NCI-H345 treated with DMSO at 0.1 percent for 48 hours (cell line): ENCODE data around the gene QRICH2.
A peak's percentile ranks its signal among the peaks of the same experiment; 100 is the strongest.
"Not testable (repeated sequence)": the region's sequence is repeated elsewhere in the genome, so short reads cannot be mapped to it uniquely, and the experiment has no call there.

Experiments used
- DNase-seq: peaks from one replicate; lab custom pipeline; 2025; ENCODE audit not compliant: unreplicated experiment; lab: John Stamatoyannopoulos, UW

QRICH2 gene

DNA sequence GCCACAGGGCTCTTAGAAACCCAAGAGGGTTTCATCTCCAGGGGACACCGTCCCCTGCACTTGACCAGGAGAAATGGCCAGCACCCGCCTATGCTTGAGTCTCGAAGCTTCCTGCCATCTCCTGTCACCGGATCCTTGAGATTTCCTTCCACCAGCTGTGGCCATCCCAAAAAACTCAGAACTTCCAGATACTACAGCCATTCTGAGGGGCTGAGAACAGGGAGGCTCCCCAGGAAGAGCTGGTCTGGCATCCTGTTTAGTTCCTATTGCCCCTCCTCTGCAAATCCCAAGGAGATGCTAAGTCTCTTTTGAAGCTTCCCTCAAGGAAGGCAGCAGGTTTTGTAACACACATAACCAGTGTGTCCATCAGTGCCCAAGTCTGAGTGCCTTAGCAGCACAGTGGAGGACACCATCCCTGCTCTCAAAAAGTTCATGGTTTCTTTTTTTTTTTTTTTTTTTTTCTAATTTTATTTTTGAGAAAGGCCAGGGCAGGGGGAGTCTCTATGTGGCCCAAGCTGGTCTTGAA lies 41.0 kb downstream of the QRICH2 start:
- no peak for DNase-seq

DNA sequence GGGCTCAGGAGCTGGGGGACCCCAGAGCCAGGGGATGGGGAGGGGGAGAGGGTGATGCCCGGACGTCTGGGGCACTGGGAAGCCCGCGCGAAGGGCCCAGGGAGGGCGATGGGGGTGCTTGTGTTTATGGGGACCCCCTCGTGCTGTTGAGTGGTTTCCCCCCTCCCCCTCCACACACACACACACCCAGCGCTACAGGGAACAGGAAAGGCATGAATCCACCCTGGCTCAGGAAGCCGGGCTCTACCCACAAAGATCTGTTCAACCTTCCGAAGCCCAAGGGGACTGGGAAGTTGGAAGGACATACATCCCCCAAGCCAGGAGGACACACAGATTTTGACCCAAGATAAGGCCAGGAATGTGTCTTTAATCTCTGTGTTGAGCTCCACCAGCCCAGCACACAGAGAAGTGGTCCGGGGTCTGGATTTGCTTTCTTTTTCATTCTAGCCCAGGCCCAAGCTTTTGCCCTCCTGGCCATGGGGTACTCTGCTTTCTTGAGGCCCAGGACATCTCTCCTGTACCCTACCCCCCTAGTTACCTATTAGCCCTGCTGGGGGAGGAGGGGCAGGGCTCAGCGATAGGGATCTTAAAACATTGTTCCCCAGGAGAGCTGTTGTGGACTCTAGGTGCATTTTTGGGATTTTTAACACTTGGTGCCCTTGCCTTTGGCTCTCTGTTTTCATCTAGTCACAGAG lies 41.7 kb downstream of the QRICH2 start:
- DNase-seq = no peak

DNA sequence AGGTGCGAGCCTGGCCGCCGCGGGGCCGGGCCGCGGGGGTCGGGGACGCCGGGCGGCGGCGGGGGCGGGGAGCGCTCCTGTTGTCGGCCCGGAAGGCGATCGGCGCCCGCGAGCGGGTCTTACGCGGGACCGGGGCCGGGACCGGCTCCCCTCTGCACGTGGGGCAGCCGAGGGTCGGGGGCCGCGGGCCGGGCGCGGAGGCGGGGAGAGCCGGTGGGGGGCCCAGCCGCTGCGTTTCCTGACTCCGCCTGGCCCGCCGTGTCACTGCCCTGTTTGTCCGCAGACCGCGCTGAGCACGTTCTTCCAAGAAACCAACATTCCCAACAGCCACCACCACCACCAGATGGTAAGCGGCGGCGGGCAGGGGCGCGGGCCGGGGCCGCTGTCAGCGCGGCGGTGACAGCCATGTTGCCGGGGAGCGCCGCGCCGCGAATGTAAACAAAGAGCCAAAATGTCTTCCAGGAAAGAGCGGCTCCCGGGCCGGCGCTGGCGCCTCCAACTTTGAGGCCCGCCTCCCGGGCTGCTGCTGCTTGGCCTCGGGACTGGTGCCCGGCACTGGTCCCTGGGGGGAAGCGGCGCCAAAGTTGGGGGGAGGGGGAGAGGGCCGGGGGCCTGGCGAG lies 42.3 kb downstream of the QRICH2 start:
- DNase-seq = peak; percentile 12

DNA sequence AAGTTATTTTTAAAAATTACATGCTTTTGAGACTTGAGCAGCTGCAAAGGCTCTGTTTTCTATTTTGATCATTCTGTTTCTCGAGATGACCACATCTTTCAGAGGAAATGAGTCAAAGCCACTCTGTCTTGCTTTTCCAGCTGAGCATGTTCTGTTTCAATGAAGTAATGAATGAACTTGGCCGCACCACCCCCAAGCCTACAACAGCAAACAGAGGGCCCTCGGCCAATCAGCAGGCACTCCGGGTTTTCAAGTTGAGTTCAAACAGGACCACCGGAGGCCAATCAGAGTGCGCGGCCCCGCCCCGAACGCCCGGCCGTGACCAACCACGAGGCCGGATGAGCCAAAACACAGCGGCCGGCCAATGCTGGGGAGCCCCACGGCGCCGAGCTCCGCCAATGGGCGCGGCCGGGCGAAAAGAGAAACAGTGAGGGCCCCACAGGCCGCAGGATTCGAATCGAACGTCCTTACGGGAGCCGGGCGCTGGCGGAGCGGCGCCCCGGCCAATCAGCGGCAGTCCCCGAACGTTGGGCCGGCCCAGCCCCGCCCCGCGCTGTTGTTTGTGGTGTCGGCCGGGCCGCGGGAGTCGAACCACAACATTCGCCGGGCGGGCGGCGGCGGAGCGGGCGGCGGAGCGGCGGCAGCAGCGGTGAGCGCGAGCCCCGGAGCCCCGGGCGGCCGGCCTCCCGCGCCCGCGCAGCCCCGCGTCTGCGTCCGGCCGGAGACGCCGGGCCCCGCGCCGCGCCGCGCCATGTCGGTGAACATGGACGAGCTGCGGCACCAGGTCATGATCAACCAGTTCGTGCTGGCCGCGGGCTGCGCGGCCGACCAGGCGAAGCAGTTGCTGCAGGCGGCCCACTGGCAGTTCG lies 43.1 kb downstream of the QRICH2 start, which contains the start of gene UBALD2:
TSS of gene UBALD2 (plus strand) at position 594 of the 869 bp plus-strand sequence. CDS start at position 752, 158 bp downstream.
- peak; percentile 97 for DNase-seq

DNA sequence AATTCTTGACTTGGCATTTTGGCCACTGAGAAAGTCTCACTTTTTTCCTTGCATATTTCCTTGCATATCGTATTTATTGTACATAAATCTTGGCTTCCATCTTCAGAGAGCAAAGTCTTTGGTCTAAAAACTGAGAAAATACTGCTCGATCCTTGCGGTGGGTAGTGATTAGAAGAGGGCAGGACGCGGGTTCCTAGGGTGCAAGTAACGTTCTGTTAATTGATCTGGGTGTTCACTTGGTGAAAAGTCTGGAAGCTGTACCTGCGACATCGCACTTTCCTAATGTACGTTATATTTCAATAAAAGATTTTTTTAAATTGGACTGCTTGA lies 43.7 kb downstream of the QRICH2 start:
- no peak for DNase-seq

DNA sequence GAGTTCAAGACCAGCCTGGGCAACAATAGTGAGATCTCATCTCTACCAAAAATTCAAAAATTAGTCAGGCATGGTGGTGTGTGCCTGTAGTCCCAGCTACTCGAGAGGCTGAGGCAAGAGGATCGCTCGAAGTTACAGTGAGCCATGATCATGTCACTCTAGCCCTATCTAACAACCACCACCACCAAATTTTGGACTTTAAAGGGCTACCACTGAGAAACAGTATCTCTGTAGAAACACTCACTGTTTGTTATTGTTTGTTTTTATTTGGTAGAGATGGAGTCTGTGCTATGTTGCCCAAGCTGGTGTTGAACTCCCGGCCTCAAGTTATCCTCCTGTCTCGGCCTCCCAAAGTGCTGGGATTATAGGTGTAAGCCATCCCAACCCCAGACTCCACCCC lies 44.2 kb downstream of the QRICH2 start:
- no peak for DNase-seq

DNA sequence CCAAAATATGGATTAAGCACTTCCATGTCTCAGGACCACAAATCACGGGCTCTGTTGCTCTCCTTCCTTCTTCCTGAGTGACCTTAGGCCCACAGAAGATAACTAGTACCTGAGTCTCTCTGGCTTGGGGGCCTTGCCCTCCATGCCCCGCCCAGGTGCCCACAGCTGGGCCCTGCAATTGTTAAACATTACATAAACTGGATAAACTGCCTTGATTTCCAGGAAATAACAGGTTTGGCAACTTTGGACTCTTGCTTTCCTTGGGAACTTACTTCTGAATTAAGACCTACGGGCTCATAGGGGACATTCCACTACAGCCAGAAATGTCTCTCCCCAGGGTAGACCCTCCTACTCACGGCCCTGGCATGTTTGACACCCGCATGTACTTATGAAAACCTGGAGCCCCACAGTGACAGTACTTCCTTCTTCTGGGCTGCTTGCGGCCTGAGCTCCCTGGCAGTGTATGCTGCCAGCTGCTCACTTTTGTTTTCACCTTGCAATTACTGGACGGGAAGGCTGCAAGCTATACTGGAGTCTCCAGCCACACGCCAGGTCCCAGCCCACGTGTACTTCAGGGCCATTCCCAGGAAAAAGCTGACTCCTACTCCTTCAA lies 45.2 kb downstream of the QRICH2 start:
- no peak for DNase-seq

DNA sequence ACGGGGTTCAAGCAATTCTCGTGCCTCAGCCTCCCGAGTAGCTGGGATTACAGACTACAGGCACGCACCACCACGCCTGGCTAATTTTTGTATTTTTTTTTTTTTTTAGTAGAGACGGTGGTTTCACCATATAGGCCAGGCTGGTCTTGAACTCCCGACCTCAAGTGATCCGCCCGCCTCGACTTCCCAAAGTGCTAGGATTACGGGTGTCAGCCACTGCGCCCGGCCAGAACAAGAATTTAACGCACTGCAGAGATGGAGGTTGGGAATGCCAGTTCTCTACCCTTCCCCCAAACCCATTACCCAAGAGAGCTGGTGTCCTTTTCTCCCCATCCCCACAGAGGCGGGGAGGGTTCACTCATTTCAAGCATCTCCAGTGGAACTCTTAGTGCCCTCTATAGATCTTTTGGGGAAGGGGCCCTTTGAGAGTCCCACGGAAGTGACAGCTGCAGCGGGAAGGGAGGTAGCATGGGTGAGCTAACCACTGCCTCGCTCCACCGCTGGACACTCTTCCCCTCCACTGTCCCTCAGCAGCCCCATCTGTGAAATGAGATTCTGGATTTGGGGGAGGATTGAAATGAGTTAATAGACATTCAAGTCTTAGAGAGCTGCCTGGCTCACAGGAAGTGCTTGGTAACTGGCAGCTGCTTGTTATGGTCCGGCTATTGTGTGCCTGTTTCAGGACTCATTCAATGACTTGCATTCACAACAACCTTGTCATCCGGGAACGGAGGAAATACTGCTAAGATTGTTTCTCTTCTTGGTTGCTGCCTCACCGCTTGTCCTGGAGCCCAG lies 46.5 kb downstream of the QRICH2 start:
- DNase-seq = no peak

DNA sequence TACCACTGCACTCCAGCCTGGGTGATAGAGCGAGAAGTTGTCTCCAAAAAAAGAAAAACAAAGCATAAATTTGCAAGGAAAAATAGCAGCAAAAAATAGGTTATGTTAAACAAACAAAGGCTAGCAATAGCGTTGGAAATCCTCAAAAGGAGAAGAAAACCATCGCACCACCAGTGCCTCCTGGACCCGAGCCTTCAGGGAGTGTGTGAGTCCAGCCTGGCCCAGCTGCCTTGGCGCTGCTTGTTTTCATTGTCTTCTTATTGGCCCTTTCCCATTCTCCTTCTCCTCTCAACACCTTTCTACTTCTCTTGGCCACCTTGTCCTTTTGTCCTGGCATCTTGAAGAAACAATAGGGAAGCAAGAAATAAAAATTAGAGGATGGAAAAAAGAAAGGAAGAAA lies 47.4 kb downstream of the QRICH2 start:
- no peak for DNase-seq

DNA sequence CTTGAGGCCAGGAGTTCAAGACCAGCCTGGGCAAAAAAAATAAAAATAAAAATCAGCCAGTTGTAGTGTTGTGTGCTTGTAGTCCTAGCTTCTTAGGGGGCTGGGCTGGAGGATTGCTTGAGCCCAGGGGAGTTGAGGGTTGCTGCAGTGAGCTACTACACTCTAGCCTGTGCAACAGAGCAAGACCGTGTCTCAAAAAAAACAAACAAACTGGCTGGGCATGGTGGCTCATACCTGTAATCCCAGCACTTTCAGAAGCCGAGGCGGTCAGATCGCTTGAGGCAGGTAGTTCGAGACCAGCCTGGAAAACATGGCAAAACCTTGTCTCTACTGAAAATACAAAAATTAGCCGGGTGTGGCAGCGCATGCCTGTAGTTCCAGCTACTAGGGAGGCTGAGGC lies 47.9 kb downstream of the QRICH2 start:
- no peak for DNase-seq

DNA sequence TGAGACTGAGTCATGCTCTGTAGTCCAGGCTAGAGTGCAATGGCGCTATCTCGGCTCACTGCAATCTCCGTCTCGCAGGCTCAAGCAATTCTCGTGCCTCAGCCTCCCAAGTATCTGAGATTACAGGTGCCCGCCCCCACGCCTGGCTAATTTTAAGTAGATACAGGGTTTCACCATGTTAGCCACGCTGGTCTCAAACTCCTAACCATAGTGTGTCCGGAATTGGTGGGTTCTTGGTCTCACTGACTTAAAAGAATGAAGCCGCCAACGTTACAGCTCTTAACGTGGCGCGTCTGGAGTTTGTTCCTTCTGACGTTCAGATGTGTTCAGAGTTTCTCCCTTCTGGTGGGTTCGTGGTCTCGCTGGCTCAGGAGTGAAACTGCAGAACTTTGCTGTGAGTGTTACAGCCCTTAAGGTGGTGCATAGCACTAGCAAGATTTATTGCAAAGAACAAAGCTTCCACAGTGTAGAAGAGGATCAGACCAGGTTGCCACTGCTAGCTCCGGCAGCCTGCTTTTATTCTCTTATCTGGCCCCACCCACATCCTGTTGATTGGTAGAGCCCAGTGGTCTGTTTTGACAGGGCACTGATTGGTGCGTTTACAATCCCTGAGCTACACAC lies 51.5 kb downstream of the QRICH2 start:
- DNase-seq = not testable (repeated sequence)

DNA sequence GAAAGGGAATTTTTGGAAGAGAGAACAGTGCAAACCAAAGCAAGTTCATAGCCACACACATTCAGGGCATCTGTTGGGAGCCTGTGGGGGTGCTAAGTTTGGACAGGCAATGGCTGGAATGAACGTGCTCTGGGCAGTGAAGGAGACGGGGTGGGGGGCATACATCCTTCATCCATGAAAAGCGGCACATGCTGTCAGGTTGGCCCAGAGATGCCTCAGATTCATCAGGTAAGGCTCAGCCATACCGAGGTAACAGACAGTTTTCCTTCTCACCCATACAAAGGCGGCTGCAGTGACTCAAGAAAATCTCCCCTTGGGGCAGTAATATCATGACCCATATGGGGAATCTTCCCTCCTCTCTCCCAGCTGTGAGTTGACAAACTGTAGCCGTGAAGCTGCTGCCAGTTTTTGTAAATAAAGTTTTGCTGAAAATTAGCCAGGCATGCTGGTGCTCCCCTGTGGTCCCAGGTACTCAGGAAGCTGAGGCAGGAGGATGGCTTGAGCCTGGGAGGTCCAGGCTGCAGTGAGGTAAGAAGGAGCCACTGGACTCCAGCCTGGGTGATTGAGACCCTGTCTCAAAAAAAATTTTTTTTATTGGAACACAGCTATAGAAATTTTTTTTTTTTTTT lies 52.2 kb downstream of the QRICH2 start:
- no peak for DNase-seq

DNA sequence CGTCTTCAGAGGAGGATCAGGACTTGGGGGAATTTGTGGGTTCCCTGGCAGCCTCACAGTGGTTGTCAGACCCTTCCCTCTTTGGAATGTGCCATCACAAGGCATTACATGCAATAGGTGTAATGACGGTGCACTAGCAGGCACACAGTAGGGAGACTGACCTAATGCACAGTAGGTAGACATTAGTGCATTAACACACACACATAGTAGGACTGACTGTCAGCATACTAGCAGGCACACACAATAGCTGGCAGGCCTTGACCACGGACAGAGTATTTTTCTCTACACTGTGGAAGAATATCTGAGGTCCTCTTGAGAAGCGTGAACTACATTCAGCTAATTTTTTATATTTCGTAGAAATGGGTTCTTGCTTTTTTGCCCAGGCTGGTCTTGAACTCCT lies 53.8 kb downstream of the QRICH2 start:
- DNase-seq = no peak

DNA sequence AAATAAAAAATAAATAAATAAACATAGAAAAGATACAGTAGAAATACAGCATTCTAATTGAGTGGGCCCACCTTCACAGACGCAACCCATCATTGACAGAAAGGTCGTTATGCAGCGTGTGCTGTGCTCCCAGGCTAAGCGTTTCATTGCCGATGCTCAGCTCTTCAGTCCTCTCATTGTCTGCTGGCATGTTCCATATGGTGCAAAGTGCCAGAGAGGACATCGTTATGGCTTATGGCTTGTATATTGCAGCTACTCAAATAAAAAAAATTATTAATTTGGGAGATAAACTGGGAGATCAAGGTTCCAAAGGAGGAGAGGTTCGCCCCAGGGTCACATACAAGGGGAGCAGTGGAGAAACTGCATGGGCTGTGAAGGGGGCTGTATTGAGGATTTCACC lies 54.2 kb downstream of the QRICH2 start:
- no peak for DNase-seq

DNA sequence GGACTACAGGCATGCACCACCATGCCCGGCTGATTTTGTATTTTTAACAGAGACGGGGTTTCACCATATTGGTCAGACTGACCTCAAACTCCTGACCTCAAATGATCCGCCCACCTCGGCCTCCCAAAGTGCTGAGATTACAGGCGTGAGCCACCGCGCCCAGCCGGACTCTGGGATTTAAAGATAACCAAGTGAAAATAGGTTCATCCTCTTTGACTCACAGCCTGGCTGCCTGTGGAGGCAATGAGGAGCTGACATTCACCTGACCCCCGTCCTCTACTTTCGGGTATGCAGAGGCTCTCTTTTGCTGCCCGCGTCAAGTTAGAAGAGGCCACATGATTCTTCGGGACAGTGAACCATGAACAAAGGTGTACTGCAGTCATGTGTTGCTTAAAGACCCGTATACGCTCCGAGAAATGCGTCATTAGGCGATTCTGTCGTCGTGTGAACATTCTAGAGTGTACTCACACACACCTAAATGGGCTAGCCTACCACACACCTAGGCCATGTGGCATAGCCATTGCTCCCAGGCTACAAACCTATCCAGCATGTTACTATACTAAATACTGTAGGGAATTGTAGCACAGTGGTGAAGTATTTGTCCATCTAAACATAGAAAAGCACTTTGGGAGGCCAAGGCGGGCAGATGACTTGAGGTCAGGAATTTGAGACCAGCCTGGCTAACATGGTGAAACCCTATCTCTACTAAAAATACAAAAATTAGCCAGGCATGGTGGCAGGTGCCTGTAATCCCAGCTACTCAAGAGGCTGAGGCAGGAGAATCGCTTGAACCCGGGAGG lies 54.9 kb downstream of the QRICH2 start:
- not testable (repeated sequence) for DNase-seq

DNA sequence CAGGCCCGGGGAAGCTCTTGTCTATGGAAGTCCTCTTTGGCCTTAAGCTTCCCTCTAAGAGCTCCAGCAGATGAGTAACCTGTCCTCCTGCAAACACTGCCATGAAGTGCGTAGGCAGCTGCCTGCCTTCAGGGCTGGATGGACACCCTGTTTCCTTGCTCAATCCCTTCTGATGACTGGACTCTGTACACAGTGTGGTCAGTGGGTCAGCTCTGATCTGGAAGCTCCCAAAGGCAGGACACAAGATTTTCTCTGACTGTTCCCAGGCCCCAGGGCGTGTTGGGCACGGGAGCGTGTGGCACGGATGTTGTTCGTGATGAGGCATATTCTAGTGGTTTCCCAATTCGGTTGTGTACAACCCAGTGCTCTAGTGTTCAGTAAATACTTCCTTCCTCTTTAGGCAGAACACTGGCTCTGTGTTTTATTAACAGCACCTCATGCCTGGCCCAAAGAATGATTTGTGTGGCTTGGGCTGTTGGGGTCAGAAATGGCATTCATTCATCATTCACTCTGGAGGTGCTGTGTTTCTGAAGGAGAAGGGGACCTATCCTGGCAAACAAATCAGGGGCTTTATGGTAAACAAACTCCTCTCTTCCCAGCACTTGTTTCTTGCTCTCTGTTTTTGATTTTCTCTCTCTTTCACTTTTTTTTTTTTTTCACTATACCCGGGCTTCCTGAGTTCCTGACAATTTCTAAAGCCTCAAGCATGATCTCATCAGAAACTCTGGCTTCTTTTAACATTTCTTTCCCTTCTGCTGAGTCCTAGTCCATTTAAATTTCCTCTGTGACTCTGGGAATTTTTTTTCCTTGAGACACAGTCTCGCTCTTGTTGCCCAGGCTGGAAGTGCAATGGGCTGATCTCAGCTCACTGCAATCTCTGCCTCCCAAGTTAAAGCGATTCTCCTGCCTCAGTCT lies 55.8 kb downstream of the QRICH2 start:
- DNase-seq = no peak

DNA sequence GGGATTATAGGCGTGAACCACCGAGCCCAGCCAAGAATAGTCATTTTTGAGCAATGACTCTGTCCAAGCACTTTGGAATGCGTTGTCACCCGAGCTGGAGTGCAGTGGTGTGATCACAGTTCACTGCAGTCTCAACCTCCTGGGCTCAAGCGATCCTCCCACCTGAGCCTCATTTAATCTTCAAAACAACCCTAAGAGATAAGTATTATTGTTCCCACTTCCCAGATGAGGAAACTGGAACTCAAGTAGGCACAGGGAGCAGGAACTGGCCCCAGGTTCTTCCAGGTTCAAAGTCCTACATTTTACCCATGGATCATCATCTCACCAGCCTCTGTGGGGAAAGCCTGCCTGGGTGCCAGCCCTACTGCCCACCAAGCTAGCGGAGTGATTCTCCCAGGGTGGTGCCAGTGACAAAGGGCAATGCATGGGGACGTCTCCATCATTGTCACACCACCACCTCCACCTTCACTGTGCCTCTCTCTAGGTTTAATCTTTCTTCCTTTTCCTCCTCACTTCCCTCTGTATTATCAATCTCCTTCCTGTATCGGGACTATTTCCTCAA lies 56.5 kb downstream of the QRICH2 start:
- no peak for DNase-seq
